ENCODE data around the gene TRERF1.

DNA sequence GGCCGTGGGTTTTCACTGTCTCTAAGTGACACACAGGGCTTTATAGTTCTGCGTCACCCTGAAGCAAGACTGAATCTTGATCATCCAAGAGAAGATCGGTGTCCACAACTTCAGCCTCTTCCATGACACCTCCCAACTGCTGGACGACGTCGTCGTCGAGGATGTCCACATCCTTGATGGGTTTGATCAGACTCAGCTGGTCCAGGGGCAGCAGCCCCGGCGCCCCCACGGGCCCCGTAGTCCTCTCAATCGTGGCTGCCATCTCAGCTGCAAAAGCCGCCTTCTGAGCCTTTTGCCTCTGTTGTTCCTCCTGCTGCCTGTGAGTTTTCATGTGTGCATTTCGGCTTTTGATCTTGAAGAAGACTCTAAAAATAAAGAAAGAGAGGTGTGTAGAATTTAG lies 223.4 kb downstream of the TRERF1 start:
- TF ChIP-seq, protein P1, sequence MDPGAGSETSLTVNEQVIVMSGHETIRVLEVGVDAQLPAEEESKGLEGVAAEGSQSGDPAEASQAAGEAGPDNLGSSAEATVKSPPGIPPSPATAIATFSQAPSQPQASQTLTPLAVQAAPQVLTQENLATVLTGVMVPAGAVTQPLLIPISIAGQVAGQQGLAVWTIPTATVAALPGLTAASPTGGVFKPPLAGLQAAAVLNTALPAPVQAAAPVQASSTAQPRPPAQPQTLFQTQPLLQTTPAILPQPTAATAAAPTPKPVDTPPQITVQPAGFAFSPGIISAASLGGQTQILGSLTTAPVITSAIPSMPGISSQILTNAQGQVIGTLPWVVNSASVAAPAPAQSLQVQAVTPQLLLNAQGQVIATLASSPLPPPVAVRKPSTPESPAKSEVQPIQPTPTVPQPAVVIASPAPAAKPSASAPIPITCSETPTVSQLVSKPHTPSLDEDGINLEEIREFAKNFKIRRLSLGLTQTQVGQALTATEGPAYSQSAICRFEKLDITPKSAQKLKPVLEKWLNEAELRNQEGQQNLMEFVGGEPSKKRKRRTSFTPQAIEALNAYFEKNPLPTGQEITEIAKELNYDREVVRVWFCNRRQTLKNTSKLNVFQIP (CRISPR knock-in tag; IDR thresholded peaks at IDR 0.05; ENCODE audit: borderline replicate concordance, low read depth): no peak
- TF ChIP-seq ISL1 (CRISPR knock-in tag; IDR thresholded peaks at IDR 0.05): no peak
- TF ChIP-seq, protein P2, sequence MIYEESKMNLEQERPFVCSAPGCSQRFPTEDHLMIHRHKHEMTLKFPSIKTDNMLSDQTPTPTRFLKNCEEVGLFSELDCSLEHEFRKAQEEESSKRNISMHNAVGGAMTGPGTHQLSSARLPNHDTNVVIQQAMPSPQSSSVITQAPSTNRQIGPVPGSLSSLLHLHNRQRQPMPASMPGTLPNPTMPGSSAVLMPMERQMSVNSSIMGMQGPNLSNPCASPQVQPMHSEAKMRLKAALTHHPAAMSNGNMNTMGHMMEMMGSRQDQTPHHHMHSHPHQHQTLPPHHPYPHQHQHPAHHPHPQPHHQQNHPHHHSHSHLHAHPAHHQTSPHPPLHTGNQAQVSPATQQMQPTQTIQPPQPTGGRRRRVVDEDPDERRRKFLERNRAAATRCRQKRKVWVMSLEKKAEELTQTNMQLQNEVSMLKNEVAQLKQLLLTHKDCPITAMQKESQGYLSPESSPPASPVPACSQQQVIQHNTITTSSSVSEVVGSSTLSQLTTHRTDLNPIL (CRISPR knock-in tag; IDR thresholded peaks at IDR 0.05; ENCODE audit: low read depth): no peak
